Upper lobe of right lung (tissue), 1 donor: ENCODE results near the gene PKP4. TPM values are rescaled to one million over a fixed set of nuclear protein-coding genes. Genes with fewer than 3 reads are reported as not detected.

ENCODE experiments used
- ATAC-seq: fragments of 200-7000 bp; cut with Tn5 transposase; one replicate; pipeline ENCODE4 v1.9.1; 2020; ENCODE audit warnings: mild to moderate bottlenecking, moderate library complexity
- DNase-seq: peaks from one replicate; pipeline ENCODE4 v3.0.0-alpha.2; 2020
- H3K27ac ChIP-seq: fragments of 200-600 bp; one replicate; pipeline ENCODE4 v1.8.0; 2022
- H3K27me3 ChIP-seq: fragments of 200-600 bp; one replicate; pipeline ENCODE4 v1.8.0; 2022; ENCODE audit warnings: mild to moderate bottlenecking
- H3K36me3 ChIP-seq: fragments of 200-600 bp; one replicate; pipeline ENCODE4 v1.8.0; 2022
- H3K4me1 ChIP-seq: fragments of 200-600 bp; one replicate; pipeline ENCODE4 v1.8.0; 2022
- H3K4me3 ChIP-seq: fragments of 200-600 bp; one replicate; pipeline ENCODE4 v1.8.0; 2022; ENCODE audit warnings: mild to moderate bottlenecking
- H3K9me3 ChIP-seq: fragments of 200-600 bp; one replicate; pipeline ENCODE4 v1.8.0; 2022
- intact Hi-C: fragments of 100-400 bp; cut with DNase I; formaldehyde crosslinking; loops from one replicate; pipeline ENCODE4 v1.11.0; 2022
- total RNA-seq: library from RNA; stranded (reverse); fragmentation: NEBNext Ultra II Directional; extraction: Animal tissue kit (Norgen Biotek cat#: 25700); gene quantifications from one replicate; pipeline ENCODE4 v1.2.1, GENCODE V29; 2021
- TF ChIP-seq, protein P1 (sequence below): fragments of 200-600 bp; IDR thresholded peaks from one replicate; pipeline ENCODE4 v1.8.0; 2022; ENCODE audit warnings: antibody characterized with exemption
- donor health status: DM: no; HTN: yes; CAD: no; lungs with severe emphysema.

Gene PKP4
- total RNA-seq, 1 donor from 2014 or later, result 74.7 TPM

DNA sequence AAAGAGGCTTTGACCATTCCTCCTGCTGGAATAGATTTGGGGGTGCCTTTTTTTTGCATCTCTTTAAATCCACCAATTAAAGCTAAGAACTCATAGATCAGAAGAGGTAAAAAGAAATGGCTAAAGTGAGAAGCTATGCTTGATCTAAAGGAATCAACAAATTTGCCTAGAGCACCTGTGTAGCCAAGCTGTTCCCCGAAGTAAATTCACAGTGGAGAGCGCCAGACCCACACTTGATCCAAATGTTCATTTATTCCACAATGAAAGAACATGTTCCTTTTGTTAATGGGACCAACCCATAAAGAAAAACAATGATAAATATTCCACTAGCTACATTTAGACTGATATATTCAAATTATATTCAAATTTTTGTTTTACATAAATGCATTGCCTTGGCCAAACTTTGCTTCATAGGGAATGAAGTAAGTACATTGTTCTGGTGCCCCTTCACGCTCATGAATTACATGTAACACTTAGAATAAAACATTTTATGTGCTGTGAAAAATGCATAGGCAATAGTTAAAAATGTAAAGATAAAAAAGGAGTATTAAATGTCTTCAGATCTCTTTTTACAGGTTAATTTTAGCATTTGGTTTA is 167.4 kb downstream of the PKP4 start:
- H3K36me3 ChIP-seq, result peaks cover 51% of the 10 kb centered on the region
- no peaks in the 10 kb centered on the region for H3K9me3 ChIP-seq
- intact Hi-C loops, result no loop called here
- H3K4me3 ChIP-seq, result no peak overlapping the region
- no peaks in the 10 kb centered on the region for H3K4me1 ChIP-seq
- DNase-seq, result no peak
- ATAC-seq, result no peak
- H3K27me3 ChIP-seq, result no peaks in the 10 kb centered on the region
- TF ChIP-seq, protein P1, sequence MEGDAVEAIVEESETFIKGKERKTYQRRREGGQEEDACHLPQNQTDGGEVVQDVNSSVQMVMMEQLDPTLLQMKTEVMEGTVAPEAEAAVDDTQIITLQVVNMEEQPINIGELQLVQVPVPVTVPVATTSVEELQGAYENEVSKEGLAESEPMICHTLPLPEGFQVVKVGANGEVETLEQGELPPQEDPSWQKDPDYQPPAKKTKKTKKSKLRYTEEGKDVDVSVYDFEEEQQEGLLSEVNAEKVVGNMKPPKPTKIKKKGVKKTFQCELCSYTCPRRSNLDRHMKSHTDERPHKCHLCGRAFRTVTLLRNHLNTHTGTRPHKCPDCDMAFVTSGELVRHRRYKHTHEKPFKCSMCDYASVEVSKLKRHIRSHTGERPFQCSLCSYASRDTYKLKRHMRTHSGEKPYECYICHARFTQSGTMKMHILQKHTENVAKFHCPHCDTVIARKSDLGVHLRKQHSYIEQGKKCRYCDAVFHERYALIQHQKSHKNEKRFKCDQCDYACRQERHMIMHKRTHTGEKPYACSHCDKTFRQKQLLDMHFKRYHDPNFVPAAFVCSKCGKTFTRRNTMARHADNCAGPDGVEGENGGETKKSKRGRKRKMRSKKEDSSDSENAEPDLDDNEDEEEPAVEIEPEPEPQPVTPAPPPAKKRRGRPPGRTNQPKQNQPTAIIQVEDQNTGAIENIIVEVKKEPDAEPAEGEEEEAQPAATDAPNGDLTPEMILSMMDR, result no peak
- H3K27ac ChIP-seq, result no peak overlapping the region

DNA sequence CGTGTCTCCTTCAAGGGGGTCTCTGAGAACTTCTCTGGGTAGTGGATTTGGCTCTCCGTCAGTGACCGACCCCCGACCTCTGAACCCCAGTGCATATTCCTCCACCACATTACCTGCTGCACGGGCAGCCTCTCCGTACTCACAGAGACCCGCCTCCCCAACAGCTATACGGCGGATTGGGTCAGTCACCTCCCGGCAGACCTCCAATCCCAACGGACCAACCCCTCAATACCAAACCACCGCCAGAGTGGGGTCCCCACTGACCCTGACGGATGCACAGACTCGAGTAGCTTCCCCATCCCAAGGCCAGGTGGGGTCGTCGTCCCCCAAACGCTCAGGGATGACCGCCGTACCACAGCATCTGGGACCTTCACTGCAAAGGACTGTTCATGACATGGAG is 168.2 kb downstream of the PKP4 start:
- intact Hi-C loops, result no loop called here
- H3K36me3 ChIP-seq, result peaks cover 51% of the 10 kb centered on the region
- H3K4me1 ChIP-seq, result no peaks in the 10 kb centered on the region
- TF ChIP-seq, protein P1, result no peak
- H3K27ac ChIP-seq, result no peak overlapping the region
- no peak overlapping the region for H3K4me3 ChIP-seq
- DNase-seq, result peak; percentile 63
- no peaks in the 10 kb centered on the region for H3K9me3 ChIP-seq
- no peaks in the 10 kb centered on the region for H3K27me3 ChIP-seq
- no peak for ATAC-seq

DNA sequence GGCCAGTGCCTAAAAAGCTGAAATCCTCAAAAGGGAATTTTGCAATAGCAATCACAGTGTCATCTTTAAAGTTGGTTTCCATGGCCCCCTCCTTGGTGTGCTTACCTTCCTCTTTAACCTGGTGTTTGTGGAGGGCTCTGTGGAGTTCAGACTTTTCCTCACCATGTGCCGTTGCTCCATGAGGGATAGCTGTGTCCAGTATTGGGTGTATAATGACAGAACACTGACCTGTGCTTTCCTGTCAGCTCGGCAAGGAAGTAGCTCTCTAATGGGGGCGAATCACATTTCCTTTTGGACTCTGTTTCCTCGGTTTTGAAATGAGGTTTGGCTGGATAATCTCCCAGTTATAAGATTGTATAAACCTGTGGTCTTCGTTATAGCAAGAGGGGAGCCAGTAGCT is 172.4 kb downstream of the PKP4 start:
- Histone ChIP-seq H3K9me3 (no peaks in the 10 kb centered on the region), H3K4me1 (no peaks in the 10 kb centered on the region), H3K27ac (no peak overlapping the region), H3K4me3 (no peak overlapping the region), H3K27me3 (no peaks in the 10 kb centered on the region), H3K36me3 (peaks cover 40% of the 10 kb centered on the region)
- intact Hi-C loops, result no loop called here
- ATAC-seq, result no peak
- DNase-seq, result no peak
- TF ChIP-seq, protein P1, result no peak

DNA sequence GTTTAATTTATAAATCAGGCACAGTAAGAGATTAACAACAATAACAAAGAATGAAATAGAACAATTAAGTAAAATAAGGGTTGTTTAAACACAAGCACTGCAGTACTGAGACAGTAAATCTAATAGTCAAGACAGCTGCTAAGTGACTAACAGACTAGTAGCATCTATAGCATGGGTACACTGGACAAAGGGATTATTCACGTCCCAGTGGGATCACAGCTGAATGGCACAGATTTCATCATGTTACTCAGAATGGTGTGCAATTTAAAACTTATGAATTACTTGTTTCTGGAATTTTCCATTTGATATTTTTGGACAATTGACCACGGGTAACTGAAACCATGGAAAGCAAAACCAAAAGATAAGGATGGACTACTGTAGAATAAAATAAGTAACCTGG is 176.5 kb downstream of the PKP4 start:
- Histone ChIP-seq H3K27ac (no peak overlapping the region), H3K27me3 (no peaks in the 10 kb centered on the region), H3K9me3 (no peaks in the 10 kb centered on the region), H3K4me3 (no peak overlapping the region), H3K36me3 (peaks cover 30% of the 10 kb centered on the region), H3K4me1 (no peaks in the 10 kb centered on the region)
- ATAC-seq, result no peak
- DNase-seq, result no peak
- intact Hi-C loops, result no loop called here
- TF ChIP-seq, protein P1, result no peak

DNA sequence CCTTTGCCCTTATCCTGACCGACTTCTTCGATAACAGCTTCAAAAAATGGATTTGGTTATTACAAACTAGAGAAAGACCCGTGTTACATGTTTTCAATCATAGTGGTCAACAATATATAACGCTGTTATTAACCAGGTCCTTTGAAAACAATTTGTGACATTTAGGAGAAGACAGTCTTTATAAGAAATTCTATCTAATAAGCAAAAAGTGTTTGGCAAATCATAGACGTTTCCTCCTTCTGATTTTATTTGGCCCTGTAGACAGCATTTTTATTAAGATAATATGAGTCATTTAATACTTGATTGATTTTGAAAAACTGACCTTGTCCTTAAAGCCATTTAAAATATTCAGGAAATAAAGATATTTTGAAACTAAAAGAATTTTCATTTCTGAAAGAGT is 177.9 kb downstream of the PKP4 start:
- Histone ChIP-seq H3K27me3 (no peaks in the 10 kb centered on the region), H3K36me3 (peaks cover 36% of the 10 kb centered on the region), H3K4me3 (no peak overlapping the region), H3K9me3 (no peaks in the 10 kb centered on the region), H3K4me1 (no peaks in the 10 kb centered on the region), H3K27ac (no peak overlapping the region)
- intact Hi-C loops, result no loop called here
- DNase-seq (no peak), ATAC-seq (no peak)
- TF ChIP-seq, protein P1, result no peak
